GM19438 (cell line): Measurements from ENCODE around the gene NLRP6.

ENCODE experiments used
- ATAC-seq: cut with Tn5 transposase; IDR thresholded peaks from one replicate; pipeline ENCODE4 v1.9.1; 2021; ENCODE audit warnings: low read depth; ENCODE audit not compliant: unreplicated experiment

The NLRP6 gene

GRCh38 chr11:255176-255575, 23.0 kb upstream of the NLRP6 start:
- no peak for ATAC-seq

GRCh38 chr11:255816-256215, 22.4 kb upstream of the NLRP6 start:
- ATAC-seq: no peak

- ATAC-seq: no peak
Measured at GRCh38 chr11:256952-257737, 21.1 kb upstream of the NLRP6 start.

GRCh38 chr11:257766-258493, 20.3 kb upstream of the NLRP6 start:
- no peak for ATAC-seq

GRCh38 chr11:259413-259812, 18.8 kb upstream of the NLRP6 start:
- no peak for ATAC-seq

GRCh38 chr11:261624-262023, 16.6 kb upstream of the NLRP6 start:
- ATAC-seq: no peak

- no peak for ATAC-seq
Measured at GRCh38 chr11:266676-267439, 11.3 kb upstream of the NLRP6 start.

GRCh38 chr11:267491-267994, 10.7 kb upstream of the NLRP6 start:
- no peak for ATAC-seq

GRCh38 chr11:268716-269145, 9.5 kb upstream of the NLRP6 start:
- peak; percentile 48 for ATAC-seq

- ATAC-seq: peak; percentile 60
Measured at GRCh38 chr11:269146-269890, 8.9 kb upstream of the NLRP6 start.

- no peak for ATAC-seq
Measured at GRCh38 chr11:270451-271318, 7.5 kb upstream of the NLRP6 start.

- no peak for ATAC-seq
Measured at GRCh38 chr11:271319-271715, 6.9 kb upstream of the NLRP6 start.

GRCh38 chr11:272195-272930, 5.8 kb upstream of the NLRP6 start:
- no peak for ATAC-seq

GRCh38 chr11:272931-273198, 5.3 kb upstream of the NLRP6 start:
- ATAC-seq: no peak

- no peak for ATAC-seq
Measured at GRCh38 chr11:276219-276618, 2.0 kb upstream of the NLRP6 start.

- ATAC-seq: no peak
Measured at GRCh38 chr11:279040-279965, 1.1 kb downstream of the NLRP6 start.

GRCh38 chr11:279966-280705, 1.9 kb downstream of the NLRP6 start:
- ATAC-seq: no peak
